Stimulated activated CD4-positive, alpha-beta T cell treated with anti-CD3 and anti-CD28 coated beads, Interleukin-2, amount 100 ng/mL, for 4 hours (primary cell): ENCODE results near the gene GPC1.

Experiments
- DNase-seq: peaks from one replicate; pipeline ENCODE4 v3.0.0-alpha.2; 2020; ENCODE audit warnings: low read depth

GPC1 gene

GRCh38 chr2:240517342-240517741 lies 81.9 kb downstream of the GPC1 start:
- DNase-seq = no peak
